Measurements from ENCODE around the gene SYP. TPM values are rescaled to one million over a fixed set of nuclear protein-coding genes. Genes with fewer than 3 reads are reported as not detected.

Gene SYP
- 0.08 and 0.12 TPM in 2 replicates for total RNA-seq (ENCODE audit: low replicate concordance)

GRCh38 chrX:49199906-49200771 is at the start of gene SYP:
TSS of gene SYP (minus strand) at chrX:49200193. CDS start at chrX:49200186, 7 bp downstream.

GRCh38 chrX:49233176-49233575 is 33.2 kb upstream of the SYP start, which contains the start of gene CACNA1F:
TSS of gene CACNA1F (minus strand) at chrX:49233340. CDS start at chrX:49233309, 31 bp downstream.

GRCh38 chrX:49186125-49187027 is 13.6 kb downstream of the SYP start, which contains the start of gene PRICKLE3:
TSS of gene PRICKLE3 (minus strand) at chrX:49186373. CDS start at chrX:49186297, 76 bp downstream.

GRCh38 chrX:49171752-49172279 is 28.2 kb downstream of the SYP start, which contains the start of gene PLP2:
TSS of gene PLP2 (plus strand) at chrX:49171898. CDS start at chrX:49172001, 103 bp downstream.

GRCh38 chrX:49162620-49163019 is 37.4 kb downstream of the SYP start, which contains the start of gene MAGIX:
TSS of gene MAGIX (plus strand) at chrX:49162758. CDS start at chrX:49162890, 132 bp downstream.

Other genes starting within 250 kb of the SYP start
- 33.3 and 34.9 TPM in 2 replicates for gene OTUD5, start 242.6 kb downstream of the SYP start, total RNA-seq (ENCODE audit: low replicate concordance)
- gene KCND1, start 228.3 kb downstream of the SYP start, total RNA-seq (ENCODE audit: low replicate concordance), result 0.45 and 0.59 TPM in 2 replicates
- 27.9 and 28.1 TPM in 2 replicates for gene GRIPAP1, start 197.9 kb downstream of the SYP start, total RNA-seq (ENCODE audit: low replicate concordance)
- gene TFE3, start 156.8 kb downstream of the SYP start, total RNA-seq (ENCODE audit: low replicate concordance), result 19.7 and 47.7 TPM in 2 replicates
- gene CCDC120, start 141.2 kb downstream of the SYP start, total RNA-seq (ENCODE audit: low replicate concordance), result under 0.01 and 0.38 TPM in 2 replicates
- gene PRAF2, start 126.2 kb downstream of the SYP start, total RNA-seq (ENCODE audit: low replicate concordance), result 5.9 and 7.7 TPM in 2 replicates
- 35.6 and 46.3 TPM in 2 replicates for gene WDR45, start 120.3 kb downstream of the SYP start, total RNA-seq (ENCODE audit: low replicate concordance)
- gene GPKOW, start 76.5 kb downstream of the SYP start, total RNA-seq (ENCODE audit: low replicate concordance), result 15.3 and 21.6 TPM in 2 replicates
- 0.82 and 1.7 TPM in 2 replicates for gene MAGIX, start 37.4 kb downstream of the SYP start, total RNA-seq (ENCODE audit: low replicate concordance)
- gene PLP2, start 28.3 kb downstream of the SYP start, total RNA-seq (ENCODE audit: low replicate concordance), result 15.9 and 17.5 TPM in 2 replicates
- 3.0 and 4.1 TPM in 2 replicates for gene PRICKLE3, start 13.8 kb downstream of the SYP start, total RNA-seq (ENCODE audit: low replicate concordance)
- gene CACNA1F, start 33.1 kb upstream of the SYP start, total RNA-seq (ENCODE audit: low replicate concordance), result not detected in 2 replicates
- gene CCDC22, start 35.3 kb upstream of the SYP start, total RNA-seq (ENCODE audit: low replicate concordance), result 6.2 and 7.6 TPM in 2 replicates
- gene FOXP3, start 64.5 kb upstream of the SYP start, total RNA-seq (ENCODE audit: low replicate concordance), result not detected in 2 replicates
- gene PPP1R3F, start 69.6 kb upstream of the SYP start, total RNA-seq (ENCODE audit: low replicate concordance), result 4.4 and 16.7 TPM in 2 replicates
- not detected in 2 replicates for gene GAGE10, start 103.5 kb upstream of the SYP start, total RNA-seq (ENCODE audit: low replicate concordance)
- gene GAGE12J, start 121.8 kb upstream of the SYP start, total RNA-seq (ENCODE audit: low replicate concordance), result not detected in 2 replicates
- not detected in 2 replicates for gene GAGE13, start 131.4 kb upstream of the SYP start, total RNA-seq (ENCODE audit: low replicate concordance)